H9 (cell line): ENCODE results near the gene PCSK2. TPM values are rescaled to one million over a fixed set of nuclear protein-coding genes. Genes with fewer than 3 reads are reported as not detected.

Experiments used
- DNase-seq: peaks from one replicate; pipeline ENCODE4 v3.0.0-alpha.2; 2017
- H2AFZ ChIP-seq: one replicate; pipeline ENCODE4 v1.6.1; 2013; ENCODE audit warnings: mild to moderate bottlenecking, low read length, control low read depth, moderate library complexity
- H2AK5ac ChIP-seq: 2 replicates; pipeline ENCODE4 v1.6.1; 2013; ENCODE audit warnings: low read length, control low read depth, mixed read lengths; ENCODE audit not compliant: insufficient read length
- H2BK120ac ChIP-seq: one replicate; pipeline ENCODE4 v1.6.1; 2013; ENCODE audit warnings: low read depth, mild to moderate bottlenecking, low read length, control low read depth, inconsistent platforms; ENCODE audit not compliant: poor library complexity, severe bottlenecking
- H2BK12ac ChIP-seq: 2 replicates; pipeline ENCODE4 v1.6.1; 2013; ENCODE audit warnings: low read length, control low read depth, mixed read lengths, low read depth; ENCODE audit not compliant: insufficient read length
- H2BK15ac ChIP-seq: 2 replicates; pipeline ENCODE4 v1.6.1; 2013; ENCODE audit warnings: low read depth, low read length, control low read depth
- H2BK20ac ChIP-seq: one replicate; pipeline ENCODE4 v1.6.1; 2013; ENCODE audit warnings: low read depth, mild to moderate bottlenecking, low read length, control low read depth, inconsistent platforms; ENCODE audit not compliant: poor library complexity, severe bottlenecking
- H2BK5ac ChIP-seq: 2 replicates; pipeline ENCODE4 v1.6.1; 2013; ENCODE audit warnings: low read length, control low read depth, mixed read lengths; ENCODE audit not compliant: insufficient read length
- H3K14ac ChIP-seq: 2 replicates; pipeline ENCODE4 v1.6.1; 2013; ENCODE audit warnings: low read length, control low read depth; ENCODE audit not compliant: insufficient read depth
- H3K18ac ChIP-seq: 2 replicates; pipeline ENCODE4 v1.6.1; 2013; ENCODE audit warnings: low read depth, mild to moderate bottlenecking, mixed read lengths, low read length, control low read depth; ENCODE audit not compliant: insufficient read length
- H3K23ac ChIP-seq: 2 replicates; pipeline ENCODE4 v1.6.1; 2013; ENCODE audit warnings: low read length, control low read depth, mixed read lengths, low read depth; ENCODE audit not compliant: insufficient read length
- H3K23me2 ChIP-seq: 2 replicates; pipeline ENCODE4 v1.6.1; 2013; ENCODE audit warnings: low read depth, mild to moderate bottlenecking, mixed read lengths, low read length, control low read depth; ENCODE audit not compliant: insufficient read length, poor library complexity, severe bottlenecking
- H3K27ac ChIP-seq: 2 replicates; pipeline ENCODE4 v1.5.1; 2013; ENCODE audit warnings: low read length, control low read depth, mixed read lengths, low read depth; ENCODE audit not compliant: insufficient read length
- H3K27me3 ChIP-seq: 2 replicates; pipeline ENCODE4 v1.6.1; 2013; ENCODE audit warnings: low read length, control low read depth, inconsistent platforms; ENCODE audit not compliant: insufficient read depth
- H3K4ac ChIP-seq: 2 replicates; pipeline ENCODE4 v1.6.1; 2013; ENCODE audit warnings: low read depth, mild to moderate bottlenecking, control low read depth, inconsistent platforms, low read length, moderate library complexity
- H3K4me1 ChIP-seq: 2 replicates; pipeline ENCODE4 v1.6.1; 2013; ENCODE audit warnings: low read length, control low read depth, inconsistent platforms; ENCODE audit not compliant: insufficient read depth
- H3K4me2 ChIP-seq: 2 replicates; pipeline ENCODE4 v1.6.1; 2013; ENCODE audit warnings: low read length, control low read depth, mixed read lengths; ENCODE audit not compliant: insufficient read length, insufficient read depth
- H3K56ac ChIP-seq: 2 replicates; pipeline ENCODE4 v1.6.1; 2013; ENCODE audit warnings: low read depth, mild to moderate bottlenecking, mixed read lengths, low read length, control low read depth; ENCODE audit not compliant: insufficient read length
- H3K79me1 ChIP-seq: 2 replicates; pipeline ENCODE4 v1.6.1; 2013; ENCODE audit warnings: low read depth, mild to moderate bottlenecking, moderate library complexity, low read length, control low read depth, inconsistent platforms; ENCODE audit not compliant: insufficient read depth, poor library complexity, severe bottlenecking
- H3K79me2 ChIP-seq: 2 replicates; pipeline ENCODE4 v1.6.1; 2013; ENCODE audit warnings: low read length, control low read depth, inconsistent platforms; ENCODE audit not compliant: insufficient read depth
- H3K9ac ChIP-seq: 2 replicates; pipeline ENCODE4 v1.6.1; 2013; ENCODE audit warnings: low read length, control low read depth, mixed read lengths; ENCODE audit not compliant: insufficient read length; ENCODE audit errors: extremely low read depth
- H3K9me3 ChIP-seq: one replicate; pipeline ENCODE4 v1.6.1; 2013; ENCODE audit warnings: low read depth, low read length, inconsistent platforms; ENCODE audit not compliant: control insufficient read depth
- H3T11ph ChIP-seq: one replicate; pipeline ENCODE4 v1.6.1; 2013; ENCODE audit warnings: mild to moderate bottlenecking, low read length, control low read depth, inconsistent platforms
- H4K20me1 ChIP-seq: one replicate; pipeline ENCODE4 v1.6.1; 2013; ENCODE audit not compliant: control insufficient read depth, insufficient read length, insufficient read depth
- H4K5ac ChIP-seq: 2 replicates; pipeline ENCODE4 v1.6.1; 2013; ENCODE audit warnings: low read depth, mild to moderate bottlenecking, mixed read lengths, low read length, control low read depth; ENCODE audit not compliant: insufficient read length
- H4K8ac ChIP-seq: replicated peaks from 2 replicates; pipeline ENCODE4 v1.6.1; 2013; ENCODE audit warnings: low read length, control low read depth, mixed read lengths, low read depth; ENCODE audit not compliant: insufficient read length
- H4K91ac ChIP-seq: 2 replicates; pipeline ENCODE4 v1.6.1; 2013; ENCODE audit warnings: low read depth, mild to moderate bottlenecking, moderate library complexity, mixed read lengths, low read length, control low read depth; ENCODE audit not compliant: insufficient read length
- H3K27ac Mint-ChIP-seq, 3 experiments: 2 replicates in 2 of 3; 3 replicates in 1 of 3; pipeline ENCODE4 v1.8.0; 2020 to 2021; ENCODE audit warnings: mixed read lengths in 3 of 3, mild to moderate bottlenecking in 1 of 3, moderate library complexity in 1 of 3
- H3K27me3 Mint-ChIP-seq: 2 replicates; pipeline ENCODE4 v1.8.0; 2021; ENCODE audit warnings: low read depth, mild to moderate bottlenecking, moderate library complexity, mixed read lengths
- H3K36me3 Mint-ChIP-seq, 3 experiments: 2 replicates in 2 of 3; 3 replicates in 1 of 3; pipeline ENCODE4 v1.8.0; 2020 to 2021; ENCODE audit warnings: low read depth in 3 of 3, mixed read lengths in 3 of 3; ENCODE audit not compliant: insufficient read depth in 1 of 3
- H3K4me1 Mint-ChIP-seq, 2 experiments: 2 replicates each; pipeline ENCODE4 v1.8.0; 2020; ENCODE audit warnings: mixed read lengths in 2 of 2
- H3K4me3 Mint-ChIP-seq, 2 experiments: 2 replicates in 1 of 2; 3 replicates in 1 of 2; pipeline ENCODE4 v1.8.0; 2020 to 2021; ENCODE audit warnings: mild to moderate bottlenecking in 2 of 2, mixed read lengths in 2 of 2, moderate library complexity in 1 of 2
- H3K9me3 Mint-ChIP-seq, 2 experiments: 2 replicates in 1 of 2; 3 replicates in 1 of 2; pipeline ENCODE4 v1.8.0; 2020; ENCODE audit warnings: mild to moderate bottlenecking in 2 of 2, mixed read lengths in 2 of 2, moderate library complexity in 1 of 2
- WGBS: extraction: QIAGEN DNeasy Blood & Tissue Kit; methylation state at CpG from one replicate; pipeline ENCODE4 v1.1.7; 2013; ENCODE audit warnings: missing lambda C conversion rate, low lambda C conversion rate, mixed read lengths; ENCODE audit not compliant: insufficient read length; ENCODE audit errors: extremely low coverage; 5-methylcytosine and 5-hydroxymethylcytosine counted together
- total RNA-seq: library from RNA; stranded (reverse); gene quantifications from 2 replicates; pipeline ENCODE4 v1.2.1, GENCODE V29; 2021
- TF ChIP-seq, protein P1 (sequence below): fragments of 200-600 bp; sonication (generic); conservative IDR thresholded peaks from 3 replicates; pipeline ENCODE4 v1.8.0; 2021; ENCODE audit warnings: antibody characterized with exemption, mild to moderate bottlenecking

Gene PCSK2
- total RNA-seq, 1 experiment from 2014 or later = 2.8 TPM

DNA sequence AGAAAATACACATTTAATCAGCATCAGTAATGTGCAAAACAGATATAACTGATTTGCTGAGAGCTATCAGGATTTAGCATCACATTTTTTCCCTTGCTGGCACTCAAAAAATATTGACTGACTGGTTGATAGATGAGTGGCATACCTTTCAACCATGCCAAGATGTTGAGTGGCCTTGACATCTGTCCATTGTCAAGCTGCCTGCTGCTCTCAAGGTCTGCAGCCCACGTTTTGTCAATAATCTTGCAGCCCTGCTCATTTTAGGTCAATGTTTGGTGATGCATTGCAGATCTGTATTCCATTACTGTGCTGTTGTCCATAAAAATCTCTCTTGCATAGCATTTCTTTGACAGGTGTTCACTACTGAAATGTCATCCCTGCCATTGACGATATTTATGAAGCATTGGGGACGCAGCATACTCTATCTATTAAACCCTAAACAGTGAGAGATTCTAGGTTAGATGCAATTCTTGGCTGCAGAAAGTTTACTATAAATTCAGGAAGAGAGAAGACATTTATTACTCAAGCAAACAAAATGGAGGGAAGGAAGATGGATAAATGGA is 192.7 kb downstream of the PCSK2 start:
- Histone ChIP-seq H3K18ac (no peak overlapping the region), H2AK5ac (no peak overlapping the region), H3K27me3 (no peaks in the 10 kb centered on the region), H3K23me2 (no peaks in the 10 kb centered on the region), H3K4me1 (peaks cover 3% of the 10 kb centered on the region; the same call in 1 of the 2 replicates), H2BK120ac (no peak overlapping the region), H3K4me2 (no peak overlapping the region), H2BK12ac (no peak overlapping the region), H3K14ac (no peak overlapping the region), H4K5ac (no peak overlapping the region), H2BK5ac (no peak overlapping the region), H3K23ac (no peak overlapping the region), H3K4ac (no peak overlapping the region), H2BK20ac (no peak overlapping the region), H2BK15ac (no peak overlapping the region), H4K8ac (no peak overlapping the region), H3K9me3 (no peaks in the 10 kb centered on the region), H4K20me1 (no peaks in the 10 kb centered on the region), H2AFZ (no peak overlapping the region), H3K9ac (no peak overlapping the region), H3K79me1 (no peaks in the 10 kb centered on the region), H3T11ph (no peak overlapping the region), H3K56ac (no peak overlapping the region), H3K27ac (no peak overlapping the region), H4K91ac (no peak overlapping the region), H3K79me2 (no peaks in the 10 kb centered on the region)
- no peak overlapping the region for H3K27ac Mint-ChIP-seq
- WGBS = no CpG with 5 or more reads among the region's 3 CpGs
- H3K9me3 Mint-ChIP-seq = peaks cover 9 to 14% of the 10 kb centered on the region in 2 experiments
- H3K4me1 Mint-ChIP-seq = no peaks in the 10 kb centered on the region
- H3K4me3 Mint-ChIP-seq = no peak overlapping the region
- peaks cover 5% of the 10 kb centered on the region for H3K27me3 Mint-ChIP-seq
- 0 out of 7 replicates have a peak, but pooled peaks cover 0 to 1% (median 0%) of the 10 kb centered on the region in 3 experiments for H3K36me3 Mint-ChIP-seq
- no peak for DNase-seq
- TF ChIP-seq, protein P1, sequence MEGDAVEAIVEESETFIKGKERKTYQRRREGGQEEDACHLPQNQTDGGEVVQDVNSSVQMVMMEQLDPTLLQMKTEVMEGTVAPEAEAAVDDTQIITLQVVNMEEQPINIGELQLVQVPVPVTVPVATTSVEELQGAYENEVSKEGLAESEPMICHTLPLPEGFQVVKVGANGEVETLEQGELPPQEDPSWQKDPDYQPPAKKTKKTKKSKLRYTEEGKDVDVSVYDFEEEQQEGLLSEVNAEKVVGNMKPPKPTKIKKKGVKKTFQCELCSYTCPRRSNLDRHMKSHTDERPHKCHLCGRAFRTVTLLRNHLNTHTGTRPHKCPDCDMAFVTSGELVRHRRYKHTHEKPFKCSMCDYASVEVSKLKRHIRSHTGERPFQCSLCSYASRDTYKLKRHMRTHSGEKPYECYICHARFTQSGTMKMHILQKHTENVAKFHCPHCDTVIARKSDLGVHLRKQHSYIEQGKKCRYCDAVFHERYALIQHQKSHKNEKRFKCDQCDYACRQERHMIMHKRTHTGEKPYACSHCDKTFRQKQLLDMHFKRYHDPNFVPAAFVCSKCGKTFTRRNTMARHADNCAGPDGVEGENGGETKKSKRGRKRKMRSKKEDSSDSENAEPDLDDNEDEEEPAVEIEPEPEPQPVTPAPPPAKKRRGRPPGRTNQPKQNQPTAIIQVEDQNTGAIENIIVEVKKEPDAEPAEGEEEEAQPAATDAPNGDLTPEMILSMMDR = no peak
